Lower leg skin (tissue), 3 donors: ENCODE data around the gene RTL10.

ENCODE experiments used
- POLR2A ChIP-seq, 2 donors: fragments of 450-650 bp; IDR thresholded peaks; one replicate each; pipeline ENCODE4 v1.6.1; 2016 to 2017; ENCODE audit warnings: antibody characterized with exemption in 2 of 2, mild to moderate bottlenecking in 1 of 2, moderate library complexity in 1 of 2
- TF ChIP-seq, protein P1 (sequence below), 3 donors: fragments of 450-650 bp; IDR thresholded peaks; one replicate each; pipeline ENCODE4 v1.5.1; 2016; ENCODE audit warnings: antibody characterized with exemption in 3 of 3, mild to moderate bottlenecking in 3 of 3, moderate library complexity in 2 of 3

DNA sequence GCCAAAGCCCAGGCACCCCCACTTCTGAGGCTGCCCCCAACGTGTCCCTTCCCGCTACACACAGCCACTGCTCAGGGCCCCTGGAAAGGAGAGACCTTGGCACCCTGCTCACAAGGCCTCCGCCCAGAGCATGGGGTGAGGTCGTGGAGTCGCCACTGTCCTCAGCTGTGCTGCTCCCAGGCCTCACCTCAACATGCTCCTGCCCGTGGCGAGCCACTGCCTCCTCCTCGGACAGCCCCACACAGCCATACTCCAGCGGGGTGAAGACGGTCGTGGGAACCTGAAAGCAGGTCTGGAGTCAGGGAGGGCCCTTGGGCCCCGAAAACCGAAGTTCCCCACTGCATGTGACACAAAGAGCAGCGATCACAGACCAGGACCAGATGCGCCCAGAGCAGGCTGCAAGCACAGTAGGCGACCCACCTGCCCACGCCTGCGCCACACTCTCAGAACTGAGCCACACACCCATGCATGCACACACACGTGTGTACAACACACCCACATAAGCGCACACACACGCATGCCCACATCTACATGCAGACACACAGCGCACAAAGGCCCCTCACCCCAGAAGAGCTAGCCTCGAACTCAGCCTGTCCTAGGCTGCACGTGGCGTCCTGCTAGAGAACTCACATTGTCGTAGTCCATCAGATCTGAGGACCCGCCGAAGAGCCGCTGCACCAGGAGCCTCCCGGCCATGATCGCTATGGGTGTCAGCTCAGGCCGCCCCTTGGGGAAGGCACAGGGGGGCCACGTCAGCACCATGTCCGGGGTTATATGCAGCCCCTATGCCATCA is 25.5 kb upstream of the RTL10 start:
- TF ChIP-seq, protein P1, sequence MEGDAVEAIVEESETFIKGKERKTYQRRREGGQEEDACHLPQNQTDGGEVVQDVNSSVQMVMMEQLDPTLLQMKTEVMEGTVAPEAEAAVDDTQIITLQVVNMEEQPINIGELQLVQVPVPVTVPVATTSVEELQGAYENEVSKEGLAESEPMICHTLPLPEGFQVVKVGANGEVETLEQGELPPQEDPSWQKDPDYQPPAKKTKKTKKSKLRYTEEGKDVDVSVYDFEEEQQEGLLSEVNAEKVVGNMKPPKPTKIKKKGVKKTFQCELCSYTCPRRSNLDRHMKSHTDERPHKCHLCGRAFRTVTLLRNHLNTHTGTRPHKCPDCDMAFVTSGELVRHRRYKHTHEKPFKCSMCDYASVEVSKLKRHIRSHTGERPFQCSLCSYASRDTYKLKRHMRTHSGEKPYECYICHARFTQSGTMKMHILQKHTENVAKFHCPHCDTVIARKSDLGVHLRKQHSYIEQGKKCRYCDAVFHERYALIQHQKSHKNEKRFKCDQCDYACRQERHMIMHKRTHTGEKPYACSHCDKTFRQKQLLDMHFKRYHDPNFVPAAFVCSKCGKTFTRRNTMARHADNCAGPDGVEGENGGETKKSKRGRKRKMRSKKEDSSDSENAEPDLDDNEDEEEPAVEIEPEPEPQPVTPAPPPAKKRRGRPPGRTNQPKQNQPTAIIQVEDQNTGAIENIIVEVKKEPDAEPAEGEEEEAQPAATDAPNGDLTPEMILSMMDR (IDR thresholded peaks at IDR 0.05) = no peak
- no peak for TF ChIP-seq POLR2A (IDR thresholded peaks at IDR 0.05)
